GM21528 (cell line): ENCODE results near the gene UBC.
"Not testable (repeated sequence)": the region's sequence is repeated elsewhere in the genome, so short reads cannot be mapped to it uniquely, and the experiment has no call there.

Experiments used
- ATAC-seq: cut with Tn5 transposase; IDR thresholded peaks from one replicate; pipeline ENCODE4 v1.9.1; 2021; ENCODE audit warnings: mild to moderate bottlenecking, moderate library complexity; ENCODE audit not compliant: unreplicated experiment, low FRiP score

The UBC gene

DNA sequence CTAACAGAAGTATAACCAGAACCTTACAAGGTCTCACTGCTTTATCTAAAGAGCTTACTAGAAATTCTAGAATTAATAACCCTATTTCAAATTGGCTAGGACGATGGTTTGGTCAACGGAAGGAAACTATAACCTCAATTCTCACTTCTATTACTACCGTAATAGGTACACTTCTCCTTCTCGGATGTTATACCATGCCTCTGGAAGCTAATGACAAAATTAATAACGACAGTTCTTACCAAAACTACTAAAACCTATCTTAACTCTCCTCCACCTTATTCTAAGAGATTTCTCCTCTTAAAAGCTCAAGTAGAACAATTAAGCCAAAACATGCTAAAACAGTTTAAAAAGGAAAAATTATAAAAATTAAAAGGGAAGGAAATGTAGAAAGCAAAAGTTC, 23.7 kb upstream of the UBC start:
- ATAC-seq, result no peak

- ATAC-seq, result not testable (repeated sequence)
Measured at GRCh38 chr12:124931528-124931927, 17.1 kb upstream of the UBC start.

- ATAC-seq, result no peak
Measured at GRCh38 chr12:124930586-124930985, 16.1 kb upstream of the UBC start.

GRCh38 chr12:124929649-124930419, 15.4 kb upstream of the UBC start:
- no peak for ATAC-seq

DNA sequence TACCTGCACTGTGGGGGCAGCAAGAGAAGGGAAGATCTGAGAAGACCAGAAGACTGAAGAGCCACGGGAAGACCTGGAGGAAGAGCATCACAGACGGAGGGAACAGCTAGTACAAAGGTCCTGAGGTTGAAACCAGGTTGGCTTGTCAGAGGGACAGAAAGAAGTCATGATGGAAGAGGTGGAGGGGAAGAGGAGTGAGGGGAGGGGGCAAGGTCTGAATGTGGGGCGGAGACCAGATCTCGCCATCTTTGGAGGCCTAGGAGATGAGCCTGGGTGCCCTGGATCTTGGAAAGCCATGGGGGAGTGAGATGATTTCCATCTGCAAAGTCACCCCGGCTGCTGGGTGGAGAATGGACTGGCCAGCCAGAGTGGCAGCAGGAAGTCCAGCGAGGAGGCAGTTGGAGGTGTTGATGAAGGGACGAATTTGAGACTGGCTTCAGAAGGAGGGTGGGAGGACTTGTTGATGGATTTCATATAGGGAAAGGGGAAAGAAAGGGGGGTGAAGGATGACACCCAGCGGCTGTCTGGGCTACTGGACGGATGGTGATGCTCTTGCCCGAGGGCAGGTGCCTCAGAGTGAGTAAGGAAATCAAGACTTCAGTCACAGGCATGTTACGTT, 14.6 kb upstream of the UBC start:
- ATAC-seq, result no peak

DNA sequence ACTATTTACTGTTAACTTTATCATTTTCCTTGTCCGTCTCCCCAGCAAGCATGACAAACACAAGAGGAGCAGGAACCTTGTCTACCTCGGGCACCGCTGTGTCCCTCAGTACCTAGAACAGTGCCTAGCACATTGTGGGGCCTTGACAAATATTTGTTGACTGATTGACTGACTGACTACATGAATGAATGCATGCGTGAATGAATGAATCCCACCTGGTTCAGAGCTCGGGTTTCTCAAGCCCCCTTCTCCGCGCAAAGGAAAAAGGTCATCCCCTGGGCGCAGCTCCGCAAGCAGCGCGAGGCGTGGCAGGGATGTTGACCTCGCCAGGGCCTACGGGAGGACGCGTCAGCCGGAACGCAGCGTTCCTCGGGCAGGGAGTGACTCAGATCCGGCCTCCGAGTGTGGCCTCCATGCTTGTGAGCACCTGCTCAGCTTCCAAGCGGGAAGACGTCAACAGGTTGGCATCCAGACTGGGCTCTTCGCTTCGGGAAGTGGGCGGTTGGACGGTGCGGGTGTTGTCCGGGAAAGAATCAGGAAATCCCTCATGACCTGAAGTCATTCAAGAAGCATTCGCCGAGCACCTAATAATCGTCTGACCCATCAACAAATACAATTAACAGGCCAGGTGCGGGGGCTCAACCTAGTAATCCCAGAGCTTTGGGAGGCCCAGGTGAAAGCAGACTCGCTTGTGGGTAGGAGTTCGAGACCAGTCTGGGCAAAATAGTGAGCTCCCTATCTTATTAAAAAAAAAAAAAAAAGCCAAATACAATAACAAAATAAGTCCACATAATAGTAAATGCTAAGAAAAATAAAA, 13.9 kb upstream of the UBC start:
- peak; percentile 32 for ATAC-seq

- ATAC-seq, result peak; percentile 64
Measured at GRCh38 chr12:124927201-124928094, 13.0 kb upstream of the UBC start.

- ATAC-seq, result not testable (repeated sequence)
Measured at GRCh38 chr12:124925782-124926181, 11.3 kb upstream of the UBC start.

DNA sequence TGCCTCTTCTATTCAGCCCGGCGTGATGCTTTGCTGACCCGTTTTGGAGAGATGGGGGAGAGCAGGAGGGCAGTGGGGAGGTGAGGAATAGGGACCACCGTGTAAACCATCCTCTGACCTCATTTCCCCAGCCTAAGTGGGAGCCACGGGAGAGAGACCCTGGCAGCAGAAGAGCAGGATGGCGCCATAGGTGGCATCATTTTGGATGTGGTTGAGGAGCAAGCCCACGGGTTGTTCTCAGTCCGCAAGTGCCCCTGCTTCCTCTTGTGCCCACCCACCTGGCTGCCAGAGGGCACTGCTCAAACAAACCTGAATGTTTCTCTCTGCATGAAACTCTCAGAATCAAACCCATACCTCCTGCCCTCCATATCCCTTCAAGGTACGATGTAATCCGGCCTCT, 10.7 kb upstream of the UBC start:
- no peak for ATAC-seq

- no peak for ATAC-seq
Measured at GRCh38 chr12:124923905-124924734, 9.7 kb upstream of the UBC start.

GRCh38 chr12:124921200-124922031, 7.0 kb upstream of the UBC start:
- ATAC-seq, result peak; percentile 48

DNA sequence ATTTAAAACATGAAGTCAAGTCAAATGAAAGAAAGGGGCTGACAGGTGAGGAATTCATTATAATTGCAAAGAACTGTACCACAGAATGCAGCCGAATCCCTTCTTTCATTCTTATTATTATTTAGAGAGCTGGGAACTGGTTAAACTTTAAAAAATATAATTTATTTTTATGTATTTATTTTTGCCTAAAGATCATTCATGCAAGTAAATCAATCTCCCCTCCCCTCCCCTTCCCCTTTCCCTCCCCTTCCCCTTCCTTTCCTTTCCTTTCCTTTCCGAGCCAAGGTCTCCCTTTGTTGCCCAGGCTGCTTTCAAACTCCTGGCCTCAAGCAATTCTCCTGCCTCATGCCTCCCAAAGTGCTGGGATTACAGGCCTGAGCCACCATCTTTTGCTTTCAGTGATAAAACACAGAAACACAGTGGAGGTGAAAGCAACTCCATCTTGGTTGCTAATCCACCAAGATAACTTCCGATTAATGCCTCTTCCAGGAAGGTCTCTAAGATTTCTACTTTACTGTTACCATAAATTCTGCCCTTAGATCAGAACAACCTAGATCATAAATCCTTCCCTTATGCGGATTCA, 6.0 kb upstream of the UBC start:
- ATAC-seq, result no peak

DNA sequence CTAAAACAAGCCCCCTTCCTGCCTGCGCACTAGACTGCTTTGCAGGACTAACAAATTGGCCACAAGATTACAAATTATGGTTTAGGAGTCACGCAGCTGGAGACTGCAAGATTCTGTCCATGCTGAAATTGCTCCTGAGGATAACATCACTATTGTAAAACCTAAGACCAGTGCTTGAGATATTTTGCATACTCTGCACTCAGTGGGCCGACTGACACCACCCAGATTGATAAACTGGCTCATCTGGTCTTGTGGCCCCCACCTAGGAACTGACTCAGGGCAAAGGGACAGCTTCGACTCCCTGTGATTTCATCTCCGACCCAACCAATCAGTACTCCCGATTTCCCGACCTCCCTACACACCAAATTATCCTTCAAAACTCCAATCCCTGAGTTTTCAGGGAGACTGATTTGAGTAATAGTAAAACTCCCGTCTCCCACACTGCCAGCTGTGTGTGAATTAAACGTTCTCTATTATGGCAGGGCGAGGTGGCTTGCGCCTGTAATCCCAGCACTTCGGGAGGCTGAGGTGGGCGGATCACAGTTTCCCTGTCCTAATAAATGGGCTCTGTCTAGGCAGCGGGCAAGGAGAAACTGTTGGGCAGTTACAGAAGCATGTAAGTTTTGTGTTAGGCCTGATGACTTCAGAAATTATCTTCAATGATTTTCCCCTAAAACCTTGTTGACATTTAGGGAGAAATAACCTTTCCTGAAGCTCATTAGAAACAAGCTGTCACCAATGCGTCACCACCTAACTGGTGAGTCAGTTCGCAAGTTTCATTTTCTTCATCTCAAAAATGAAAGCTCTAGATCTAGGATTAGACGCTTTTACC, 5.3 kb upstream of the UBC start:
- ATAC-seq, result no peak

GRCh38 chr12:124918622-124918988, 4.2 kb upstream of the UBC start:
- ATAC-seq, result not testable (repeated sequence)

GRCh38 chr12:124917841-124918621, 3.6 kb upstream of the UBC start:
- no peak for ATAC-seq

DNA sequence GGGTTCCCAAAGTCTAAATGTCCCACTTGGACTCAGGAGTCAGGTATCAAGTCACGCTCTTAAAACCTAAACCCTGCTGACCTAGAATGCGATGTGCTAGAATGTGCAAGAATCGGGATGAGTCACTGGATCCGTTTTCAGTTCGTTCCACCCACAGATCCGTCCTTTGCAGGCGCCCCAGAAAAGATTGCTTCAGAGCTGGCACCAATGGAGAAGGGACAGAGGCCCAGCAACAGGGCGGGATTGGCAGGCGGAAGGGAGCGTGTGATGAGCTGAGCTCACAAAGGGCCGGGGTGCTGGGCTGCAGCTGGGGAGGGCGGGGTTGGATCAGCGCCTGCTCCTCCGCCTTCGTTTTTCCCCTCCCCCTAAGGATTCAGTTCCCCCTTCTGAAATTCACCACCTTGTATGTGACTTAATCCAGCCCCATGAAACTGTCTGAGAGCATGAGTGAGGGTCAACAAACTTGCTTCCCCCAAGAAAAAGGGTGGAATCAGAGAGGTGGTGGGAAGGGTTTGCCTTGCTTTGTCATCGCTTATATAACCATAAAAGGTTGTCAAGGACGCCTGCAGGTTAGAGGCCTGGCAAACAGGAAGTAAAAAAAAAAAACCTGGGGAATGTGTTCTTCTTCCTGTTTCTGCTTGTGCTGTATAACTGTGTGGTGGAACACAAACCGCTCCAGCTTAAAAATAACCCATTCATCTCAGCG, 2.8 kb upstream of the UBC start:
- ATAC-seq, result peak; percentile 47
